HepG2 (cell line): ENCODE measurements around the gene NINL. TPM values are rescaled to one million over a fixed set of nuclear protein-coding genes. Genes with fewer than 3 reads are reported as not detected.

Source experiments
- DNMT1 ChIP-seq: sonication (generic); formaldehyde crosslinking; IDR thresholded peaks from 2 replicates; pipeline ENCODE4 v1.5.1; 2020; ENCODE audit warnings: mild to moderate bottlenecking, missing genetic modification reagents
- FOXC1 ChIP-seq: sonication (generic); formaldehyde crosslinking; IDR thresholded peaks from 2 replicates; pipeline ENCODE4 v1.8.0; 2022; ENCODE audit warnings: mild to moderate bottlenecking, missing genetic modification reagents, borderline replicate concordance
- GABPB1 ChIP-seq: IDR thresholded peaks from 2 replicates; pipeline ENCODE4 v1.6.1; 2016; ENCODE audit warnings: mild to moderate bottlenecking, missing genetic modification reagents, moderate library complexity, missing compliant biosample characterization
- GZF1 ChIP-seq: sonication (generic); formaldehyde crosslinking; IDR thresholded peaks from 2 replicates; pipeline ENCODE4 v1.5.1; 2020; ENCODE audit warnings: mild to moderate bottlenecking, missing genetic modification reagents
- HIVEP1 ChIP-seq: sonication (generic); formaldehyde crosslinking; IDR thresholded peaks from 2 replicates; pipeline ENCODE4 v1.4.0; 2020; ENCODE audit warnings: mild to moderate bottlenecking, missing genetic modification reagents
- KDM5B ChIP-seq: sonication (generic); formaldehyde crosslinking; IDR thresholded peaks from 2 replicates; pipeline ENCODE4 v1.4.0; 2020; ENCODE audit warnings: missing genetic modification reagents, mild to moderate bottlenecking, borderline replicate concordance
- NR2C2 ChIP-seq: sonication (generic); formaldehyde crosslinking; IDR thresholded peaks from 2 replicates; pipeline ENCODE4 v1.4.0; 2020; ENCODE audit warnings: missing genetic modification reagents, mild to moderate bottlenecking, moderate library complexity, borderline replicate concordance
- TBX2 ChIP-seq: sonication (generic); formaldehyde crosslinking; IDR thresholded peaks from 2 replicates; pipeline ENCODE4 v1.5.0; 2020; ENCODE audit warnings: missing genetic modification reagents, mild to moderate bottlenecking, borderline replicate concordance
- ZMYM3 ChIP-seq: sonication (generic); formaldehyde crosslinking; IDR thresholded peaks from 2 replicates; pipeline ENCODE4 v1.5.1; 2020; ENCODE audit warnings: mild to moderate bottlenecking, missing genetic modification reagents
- ZNF274 ChIP-seq: sonication (generic); formaldehyde crosslinking; IDR thresholded peaks from 2 replicates; pipeline ENCODE4 v1.5.1; 2020; ENCODE audit warnings: mild to moderate bottlenecking, missing genetic modification reagents
- ZNF563 ChIP-seq: sonication (generic); formaldehyde crosslinking; IDR thresholded peaks from 2 replicates; pipeline ENCODE4 v1.8.0; 2022; ENCODE audit warnings: mild to moderate bottlenecking, moderate library complexity, missing genetic modification reagents
- ZNF878 ChIP-seq: sonication (generic); formaldehyde crosslinking; IDR thresholded peaks from 2 replicates; pipeline ENCODE4 v1.8.1; 2023; ENCODE audit warnings: mild to moderate bottlenecking, missing genetic modification reagents, moderate library complexity
- ZNF883 ChIP-seq: sonication (generic); formaldehyde crosslinking; IDR thresholded peaks from 2 replicates; pipeline ENCODE4 v1.5.1; 2020; ENCODE audit warnings: mild to moderate bottlenecking, missing genetic modification reagents; ENCODE audit errors: not compliant biosample characterization
- polyA plus RNA-seq, 8 experiments: library from polyadenylated mRNA; depleted of rRNA in 3 of 8; stranded (reverse) in 7 of 8; unstranded in 1 of 8; fragments of >200 nt; fragmentation: Illumina TruSeq in 4 of 8; extraction: Trizol in 4 of 8; gene quantifications; 2 replicates each; pipeline versions ENCODE4 v1.2.1 to v1.2.3, GENCODE V29; 2011 to 2016; ENCODE audit warnings: low read depth in 4 of 8, missing spikeins in 1 of 8, mixed read lengths in 1 of 8; ENCODE audit not compliant: insufficient read depth in 1 of 8
- total RNA-seq, 5 experiments: library from RNA; depleted of rRNA; stranded (reverse); fragments of >200 nt; fragmentation: Illumina TruSeq; extraction: Trizol; gene quantifications; 2 replicates each; pipeline ENCODE4 v1.2.3, GENCODE V29; 2016; ENCODE audit warnings: low read depth in 1 of 5
- TF ChIP-seq, protein P1 (sequence below): sonication (generic); formaldehyde crosslinking; IDR thresholded peaks from 2 replicates; pipeline ENCODE4 v1.4.0; 2020; ENCODE audit warnings: missing genetic modification reagents
- TF ChIP-seq, protein P2 (sequence below): sonication (generic); formaldehyde crosslinking; IDR thresholded peaks from 2 replicates; pipeline ENCODE4 v1.4.0; 2020; ENCODE audit warnings: mild to moderate bottlenecking, low read depth, missing genetic modification reagents
- TF ChIP-seq, protein P3 (sequence below): IDR thresholded peaks from 2 replicates; pipeline ENCODE4 v1.6.1; 2012; ENCODE audit warnings: inconsistent platforms
- TF ChIP-seq, protein P4 (sequence below): sonication (generic); formaldehyde crosslinking; IDR thresholded peaks from 2 replicates; pipeline ENCODE4 v1.9.0; 2022; ENCODE audit warnings: missing genetic modification reagents, mild to moderate bottlenecking, borderline replicate concordance
- TF ChIP-seq, protein P5 (sequence below): sonication (generic); formaldehyde crosslinking; IDR thresholded peaks from 2 replicates; pipeline ENCODE4 v1.5.1; 2020; ENCODE audit warnings: mild to moderate bottlenecking, missing genetic modification reagents, moderate library complexity

NINL gene
- total and polyA plus RNA-seq, 2 of the 13 experiments (the other 11 are each of a cell fraction or from before 2014, with no cell fraction given), result 32.3 to 34.3 TPM

DNA sequence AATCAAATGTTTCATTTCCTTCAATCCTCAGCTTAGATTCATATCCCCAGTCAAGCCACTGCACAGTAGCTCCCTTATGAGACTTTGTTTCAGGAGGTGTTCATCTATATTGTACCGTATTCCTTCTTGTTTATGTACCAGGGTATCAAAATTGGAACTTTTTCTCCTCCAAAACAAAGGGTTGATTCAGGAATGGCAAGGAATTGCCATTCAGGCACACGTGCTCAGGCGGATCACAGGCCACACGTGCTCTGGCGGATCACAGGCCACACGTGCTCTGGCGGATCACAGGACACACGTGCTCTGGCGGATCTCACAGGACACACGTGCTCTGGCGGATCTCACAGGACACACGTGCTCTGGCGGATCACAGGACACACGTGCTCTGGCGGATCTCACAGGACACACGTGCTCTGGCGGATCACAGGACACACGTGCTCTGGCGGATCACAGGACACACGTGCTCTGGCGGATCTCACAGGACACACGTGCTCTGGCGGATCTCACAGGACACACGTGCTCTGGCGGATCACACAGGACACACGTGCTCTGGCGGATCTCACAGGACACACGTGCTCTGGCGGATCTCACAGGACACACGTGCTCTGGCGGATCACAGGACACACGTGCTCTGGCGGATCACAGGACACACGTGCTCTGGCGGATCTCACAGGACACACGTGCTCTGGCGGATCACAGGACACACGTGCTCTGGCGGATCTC, 17.0 kb upstream of the NINL start (continued):
- TF ChIP-seq, protein P1, sequence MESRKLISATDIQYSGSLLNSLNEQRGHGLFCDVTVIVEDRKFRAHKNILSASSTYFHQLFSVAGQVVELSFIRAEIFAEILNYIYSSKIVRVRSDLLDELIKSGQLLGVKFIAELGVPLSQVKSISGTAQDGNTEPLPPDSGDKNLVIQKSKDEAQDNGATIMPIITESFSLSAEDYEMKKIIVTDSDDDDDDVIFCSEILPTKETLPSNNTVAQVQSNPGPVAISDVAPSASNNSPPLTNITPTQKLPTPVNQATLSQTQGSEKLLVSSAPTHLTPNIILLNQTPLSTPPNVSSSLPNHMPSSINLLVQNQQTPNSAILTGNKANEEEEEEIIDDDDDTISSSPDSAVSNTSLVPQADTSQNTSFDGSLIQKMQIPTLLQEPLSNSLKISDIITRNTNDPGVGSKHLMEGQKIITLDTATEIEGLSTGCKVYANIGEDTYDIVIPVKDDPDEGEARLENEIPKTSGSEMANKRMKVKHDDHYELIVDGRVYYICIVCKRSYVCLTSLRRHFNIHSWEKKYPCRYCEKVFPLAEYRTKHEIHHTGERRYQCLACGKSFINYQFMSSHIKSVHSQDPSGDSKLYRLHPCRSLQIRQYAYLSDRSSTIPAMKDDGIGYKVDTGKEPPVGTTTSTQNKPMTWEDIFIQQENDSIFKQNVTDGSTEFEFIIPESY (CRISPR knock-in tag), result peak; percentile 89
- TF ChIP-seq KDM5B, result 0 out of 2 replicates have a peak, but pooled peaks have one; percentile 57
- TF ChIP-seq HIVEP1 (CRISPR knock-in tag), result 0 out of 2 replicates have a peak, but pooled peaks have one; percentile 13
- TF ChIP-seq TBX2 (CRISPR knock-in tag), result peak; percentile 4; the same call in 1 of the 2 replicates
- peak; percentile 20; the same call in 1 of the 2 replicates for TF ChIP-seq ZNF563 (CRISPR knock-in tag)
- peak; percentile 32 for TF ChIP-seq ZNF883
- TF ChIP-seq NR2C2 (CRISPR knock-in tag), result peak; percentile 22; the same call in 1 of the 2 replicates
- TF ChIP-seq, protein P2, sequence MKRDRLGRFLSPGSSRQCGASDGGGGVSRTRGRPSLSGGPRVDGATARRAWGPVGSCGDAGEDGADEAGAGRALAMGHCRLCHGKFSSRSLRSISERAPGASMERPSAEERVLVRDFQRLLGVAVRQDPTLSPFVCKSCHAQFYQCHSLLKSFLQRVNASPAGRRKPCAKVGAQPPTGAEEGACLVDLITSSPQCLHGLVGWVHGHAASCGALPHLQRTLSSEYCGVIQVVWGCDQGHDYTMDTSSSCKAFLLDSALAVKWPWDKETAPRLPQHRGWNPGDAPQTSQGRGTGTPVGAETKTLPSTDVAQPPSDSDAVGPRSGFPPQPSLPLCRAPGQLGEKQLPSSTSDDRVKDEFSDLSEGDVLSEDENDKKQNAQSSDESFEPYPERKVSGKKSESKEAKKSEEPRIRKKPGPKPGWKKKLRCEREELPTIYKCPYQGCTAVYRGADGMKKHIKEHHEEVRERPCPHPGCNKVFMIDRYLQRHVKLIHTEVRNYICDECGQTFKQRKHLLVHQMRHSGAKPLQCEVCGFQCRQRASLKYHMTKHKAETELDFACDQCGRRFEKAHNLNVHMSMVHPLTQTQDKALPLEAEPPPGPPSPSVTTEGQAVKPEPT (CRISPR knock-in tag), result 0 out of 2 replicates have a peak, but pooled peaks have one; percentile 21
- TF ChIP-seq, protein P3, sequence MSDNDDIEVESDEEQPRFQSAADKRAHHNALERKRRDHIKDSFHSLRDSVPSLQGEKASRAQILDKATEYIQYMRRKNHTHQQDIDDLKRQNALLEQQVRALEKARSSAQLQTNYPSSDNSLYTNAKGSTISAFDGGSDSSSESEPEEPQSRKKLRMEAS, result peak; percentile 78
- peak; percentile 84; the same call in 1 of the 2 replicates for TF ChIP-seq ZNF274 (CRISPR knock-in tag)
- peak; percentile 42; the same call in 1 of the 2 replicates for TF ChIP-seq ZMYM3 (CRISPR knock-in tag)
- 0 out of 2 replicates have a peak, but pooled peaks have one; percentile 31 for TF ChIP-seq GABPB1 (CRISPR knock-in tag)
- 0 out of 2 replicates have a peak, but pooled peaks have one; percentile 8 for TF ChIP-seq ZNF878 (CRISPR knock-in tag)
- TF ChIP-seq FOXC1 (CRISPR knock-in tag), result peak; percentile 79
- TF ChIP-seq, protein P4, sequence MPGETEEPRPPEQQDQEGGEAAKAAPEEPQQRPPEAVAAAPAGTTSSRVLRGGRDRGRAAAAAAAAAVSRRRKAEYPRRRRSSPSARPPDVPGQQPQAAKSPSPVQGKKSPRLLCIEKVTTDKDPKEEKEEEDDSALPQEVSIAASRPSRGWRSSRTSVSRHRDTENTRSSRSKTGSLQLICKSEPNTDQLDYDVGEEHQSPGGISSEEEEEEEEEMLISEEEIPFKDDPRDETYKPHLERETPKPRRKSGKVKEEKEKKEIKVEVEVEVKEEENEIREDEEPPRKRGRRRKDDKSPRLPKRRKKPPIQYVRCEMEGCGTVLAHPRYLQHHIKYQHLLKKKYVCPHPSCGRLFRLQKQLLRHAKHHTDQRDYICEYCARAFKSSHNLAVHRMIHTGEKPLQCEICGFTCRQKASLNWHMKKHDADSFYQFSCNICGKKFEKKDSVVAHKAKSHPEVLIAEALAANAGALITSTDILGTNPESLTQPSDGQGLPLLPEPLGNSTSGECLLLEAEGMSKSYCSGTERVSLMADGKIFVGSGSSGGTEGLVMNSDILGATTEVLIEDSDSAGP (CRISPR knock-in tag), result peak; percentile 31; the same call in 1 of the 2 replicates
- TF ChIP-seq GZF1 (CRISPR knock-in tag), result peak; percentile 96
- TF ChIP-seq, protein P5, sequence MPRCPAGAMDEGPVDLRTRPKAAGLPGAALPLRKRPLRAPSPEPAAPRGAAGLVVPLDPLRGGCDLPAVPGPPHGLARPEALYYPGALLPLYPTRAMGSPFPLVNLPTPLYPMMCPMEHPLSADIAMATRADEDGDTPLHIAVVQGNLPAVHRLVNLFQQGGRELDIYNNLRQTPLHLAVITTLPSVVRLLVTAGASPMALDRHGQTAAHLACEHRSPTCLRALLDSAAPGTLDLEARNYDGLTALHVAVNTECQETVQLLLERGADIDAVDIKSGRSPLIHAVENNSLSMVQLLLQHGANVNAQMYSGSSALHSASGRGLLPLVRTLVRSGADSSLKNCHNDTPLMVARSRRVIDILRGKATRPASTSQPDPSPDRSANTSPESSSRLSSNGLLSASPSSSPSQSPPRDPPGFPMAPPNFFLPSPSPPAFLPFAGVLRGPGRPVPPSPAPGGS, result 0 out of 2 replicates have a peak, but pooled peaks have one; percentile 55
- 0 out of 2 replicates have a peak, but pooled peaks have one; percentile 54 for TF ChIP-seq DNMT1 (CRISPR knock-in tag)
